ENCODE measurements around the gene C2CD4D.
A peak's percentile ranks its signal among the peaks of the same experiment; 100 is the strongest.

C2CD4D gene

GRCh38 chr1:151849126-151849525 lies 9.5 kb upstream of the C2CD4D start:
- TF ChIP-seq POLR2AphosphoS5 (IDR thresholded peaks at IDR 0.05; ENCODE audit: low read depth, low read length) (no peak), POLR2A (IDR thresholded peaks at IDR 0.05; ENCODE audit: low read depth, low read length) (no peak), POU2F2 (IDR thresholded peaks at IDR 0.05; ENCODE audit: low read depth, low read length) (no peak), TAF1 (IDR thresholded peaks at IDR 0.05; ENCODE audit: low read depth, low read length) (no peak), PAX5 (IDR thresholded peaks at IDR 0.05; ENCODE audit: insufficient read depth, low read length, severe bottlenecking) (no peak), SPI1 (IDR thresholded peaks at IDR 0.05; ENCODE audit: low read depth, low read length) (no peak)
- FAIRE-seq (no peak), DNase-seq (ENCODE audit: insufficient read length, low spot score) (no peak)

DNA sequence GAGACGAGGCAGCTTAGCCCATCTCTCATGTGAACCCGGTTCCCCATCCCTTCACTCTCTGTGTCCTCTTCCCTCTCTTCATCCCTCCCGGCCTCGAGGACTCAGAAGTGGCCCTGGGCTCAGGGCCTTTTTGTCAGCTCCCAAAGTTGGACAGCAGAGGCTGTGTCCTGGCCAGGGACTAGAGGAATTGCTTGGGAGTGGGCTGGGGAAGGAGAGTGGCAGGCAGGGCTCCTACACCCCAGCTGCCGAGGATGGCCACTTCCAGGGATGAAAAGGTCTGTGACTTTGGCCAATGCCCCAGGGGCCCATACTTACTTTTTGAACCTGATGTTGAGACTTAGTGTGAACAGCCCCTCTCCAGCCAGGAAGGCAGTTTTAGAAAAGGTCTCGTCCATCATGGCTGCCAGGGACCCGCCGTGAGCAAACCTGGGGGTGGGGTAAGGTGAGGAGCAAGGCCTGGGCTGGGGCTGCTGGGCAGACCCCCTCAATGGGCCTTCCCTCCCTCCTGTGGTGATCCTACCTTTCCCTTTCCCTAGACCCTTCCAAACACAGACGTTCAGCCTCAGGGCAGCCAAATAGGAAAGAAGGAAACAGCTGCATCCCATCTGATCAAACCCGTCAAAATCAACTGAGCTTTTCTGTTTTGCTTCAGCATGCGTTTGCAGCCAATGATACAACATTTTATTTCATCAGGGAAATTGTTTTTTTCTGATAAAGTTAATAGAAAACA lies 8.4 kb upstream of the C2CD4D start:
- DNase-seq (ENCODE audit: insufficient read length, low spot score): no peak
- no peak for FAIRE-seq
- no peak for TF ChIP-seq SPI1 (IDR thresholded peaks at IDR 0.05; ENCODE audit: low read depth, low read length)
- TF ChIP-seq POLR2A (IDR thresholded peaks at IDR 0.05; ENCODE audit: low read depth, low read length): no peak
- TF ChIP-seq POLR2AphosphoS5 (IDR thresholded peaks at IDR 0.05; ENCODE audit: low read depth, low read length): no peak
- no peak for TF ChIP-seq PAX5 (IDR thresholded peaks at IDR 0.05; ENCODE audit: insufficient read depth, low read length, severe bottlenecking)

DNA sequence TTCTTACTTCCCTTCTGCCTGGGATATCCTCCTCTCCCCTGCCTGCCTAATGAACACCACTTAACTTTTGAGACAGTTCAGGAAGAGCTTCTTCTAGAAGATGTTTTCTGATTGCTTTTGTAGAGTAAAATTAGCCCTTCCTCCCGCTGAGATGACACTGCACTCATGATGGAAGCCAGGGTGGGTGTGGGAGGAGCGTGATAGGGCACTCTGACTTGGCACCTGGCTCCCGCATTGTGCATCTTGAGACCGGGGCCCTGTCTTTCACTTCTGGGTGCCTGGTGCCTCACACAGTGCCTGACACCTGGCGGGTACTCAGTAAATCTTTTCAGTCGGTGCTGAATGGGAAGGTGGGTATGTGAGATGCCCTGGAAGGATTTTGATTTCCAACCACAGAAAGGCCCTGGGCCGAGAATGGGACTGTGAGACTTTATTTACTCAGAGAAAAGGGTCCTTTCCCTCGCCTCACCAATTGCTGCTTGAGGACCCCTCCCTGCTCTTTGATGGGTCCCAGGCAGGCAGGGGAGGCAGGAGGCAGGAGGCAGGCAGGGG lies 7.1 kb upstream of the C2CD4D start:
- TF ChIP-seq PAX5 (IDR thresholded peaks at IDR 0.05; ENCODE audit: insufficient read depth, low read length, severe bottlenecking) (no peak), TAF1 (IDR thresholded peaks at IDR 0.05; ENCODE audit: low read depth, low read length) (no peak), POLR2A (IDR thresholded peaks at IDR 0.05; ENCODE audit: low read depth, low read length) (no peak), POU2F2 (IDR thresholded peaks at IDR 0.05; ENCODE audit: low read depth, low read length) (no peak), SPI1 (IDR thresholded peaks at IDR 0.05; ENCODE audit: low read depth, low read length) (no peak), POLR2AphosphoS5 (IDR thresholded peaks at IDR 0.05; ENCODE audit: low read depth, low read length) (no peak)
- DNase-seq (ENCODE audit: insufficient read length, low spot score) (no peak), FAIRE-seq (no peak)

GRCh38 chr1:151846062-151846568 lies 6.5 kb upstream of the C2CD4D start:
- DNase-seq (ENCODE audit: insufficient read length, low spot score) (no peak), FAIRE-seq (no peak)
- TF ChIP-seq SPI1 (IDR thresholded peaks at IDR 0.05; ENCODE audit: low read depth, low read length) (0 out of 2 replicates have a peak, but pooled peaks have one; percentile 18), TAF1 (IDR thresholded peaks at IDR 0.05; ENCODE audit: low read depth, low read length) (no peak), POLR2AphosphoS5 (IDR thresholded peaks at IDR 0.05; ENCODE audit: low read depth, low read length) (no peak), POU2F2 (IDR thresholded peaks at IDR 0.05; ENCODE audit: low read depth, low read length) (no peak)

- TF ChIP-seq POLR2A (IDR thresholded peaks at IDR 0.05; ENCODE audit: low read depth, low read length): no peak
- peak; percentile 67 for TF ChIP-seq SPI1 (IDR thresholded peaks at IDR 0.05; ENCODE audit: low read depth, low read length)
- DNase-seq (ENCODE audit: insufficient read length, low spot score): no peak
- FAIRE-seq: no peak
These were observed 3.8 kb upstream of the C2CD4D start for GRCh38 chr1:151843398-151843797.

DNA sequence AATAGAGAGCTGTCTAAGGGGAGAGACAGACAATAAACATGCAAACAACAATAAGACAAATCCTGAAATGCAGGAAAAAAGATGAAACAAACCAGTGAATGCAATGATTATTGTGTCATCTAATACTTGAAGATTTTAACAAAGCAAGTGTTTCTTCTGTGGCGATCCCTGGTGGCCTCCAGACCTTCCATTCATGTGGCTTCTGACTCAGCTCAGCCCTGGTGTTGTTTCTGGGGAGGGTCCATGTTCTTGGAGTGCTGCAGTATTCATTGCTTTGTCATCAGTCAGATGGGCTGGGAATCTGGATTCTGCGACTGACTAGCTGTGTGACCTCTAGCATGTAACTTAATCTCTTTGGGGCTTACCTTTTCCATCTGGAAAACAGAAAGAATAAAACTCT lies 1.5 kb upstream of the C2CD4D start:
- FAIRE-seq (no peak), DNase-seq (ENCODE audit: insufficient read length, low spot score) (no peak)
- TF ChIP-seq SPI1 (IDR thresholded peaks at IDR 0.05; ENCODE audit: low read depth, low read length) (no peak), POLR2A (IDR thresholded peaks at IDR 0.05; ENCODE audit: low read depth, low read length) (no peak), TAF1 (IDR thresholded peaks at IDR 0.05; ENCODE audit: low read depth, low read length) (no peak), POLR2AphosphoS5 (IDR thresholded peaks at IDR 0.05; ENCODE audit: low read depth, low read length) (no peak), PAX5 (IDR thresholded peaks at IDR 0.05; ENCODE audit: insufficient read depth, low read length, severe bottlenecking) (no peak), POU2F2 (IDR thresholded peaks at IDR 0.05; ENCODE audit: low read depth, low read length) (no peak)

DNA sequence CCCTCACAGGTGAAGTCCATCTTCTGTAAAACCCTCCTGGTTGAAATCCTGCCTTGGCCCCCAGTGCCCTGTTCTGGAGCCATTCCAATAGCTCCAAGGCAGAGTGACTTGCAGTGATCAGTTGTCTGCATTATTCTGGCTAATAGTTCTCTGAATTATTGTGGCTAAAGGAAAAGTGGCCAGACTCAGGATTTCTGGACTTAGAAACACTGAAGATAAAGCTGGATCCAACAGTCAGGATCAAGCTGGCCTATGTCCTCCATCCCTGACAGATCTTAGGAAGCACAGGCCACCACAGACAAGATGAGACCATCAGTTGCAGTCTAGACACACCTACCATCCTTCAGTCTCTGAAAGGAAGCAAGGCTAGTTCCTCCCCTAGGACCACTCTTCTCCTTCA lies 801 bp upstream of the C2CD4D start:
- FAIRE-seq: no peak
- no peak for DNase-seq (ENCODE audit: insufficient read length, low spot score)
- no peak for TF ChIP-seq POLR2A (IDR thresholded peaks at IDR 0.05; ENCODE audit: low read depth, low read length)
- no peak for TF ChIP-seq SPI1 (IDR thresholded peaks at IDR 0.05; ENCODE audit: low read depth, low read length)
- no peak for TF ChIP-seq TAF1 (IDR thresholded peaks at IDR 0.05; ENCODE audit: low read depth, low read length)
- TF ChIP-seq POU2F2 (IDR thresholded peaks at IDR 0.05; ENCODE audit: low read depth, low read length): no peak
- no peak for TF ChIP-seq PAX5 (IDR thresholded peaks at IDR 0.05; ENCODE audit: insufficient read depth, low read length, severe bottlenecking)

DNA sequence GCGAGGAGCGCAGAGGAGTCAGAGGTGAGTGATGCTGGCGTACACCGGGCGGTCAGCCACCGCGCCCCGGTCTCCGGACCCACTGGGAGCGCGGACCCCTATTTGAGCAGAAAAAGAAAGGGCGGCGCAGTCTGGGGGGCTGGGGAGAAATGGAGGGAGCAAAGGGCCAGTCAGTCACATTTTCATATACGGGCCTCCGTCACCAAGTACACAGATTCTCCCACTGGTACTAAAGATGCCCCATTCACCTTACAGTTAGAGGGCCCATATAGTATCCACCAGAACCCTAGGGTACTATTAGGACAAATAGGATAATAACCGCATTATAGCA lies 573 bp downstream of the C2CD4D start:
- DNase-seq (ENCODE audit: insufficient read length, low spot score) (no peak), FAIRE-seq (no peak)
- no peak for TF ChIP-seq POLR2AphosphoS5 (IDR thresholded peaks at IDR 0.05; ENCODE audit: low read depth, low read length)
- TF ChIP-seq PAX5 (IDR thresholded peaks at IDR 0.05; ENCODE audit: insufficient read depth, low read length, severe bottlenecking): no peak
- TF ChIP-seq TAF1 (IDR thresholded peaks at IDR 0.05; ENCODE audit: low read depth, low read length): no peak
- TF ChIP-seq POLR2A (IDR thresholded peaks at IDR 0.05; ENCODE audit: low read depth, low read length): no peak
- TF ChIP-seq SPI1 (IDR thresholded peaks at IDR 0.05; ENCODE audit: low read depth, low read length): no peak
- no peak for TF ChIP-seq POU2F2 (IDR thresholded peaks at IDR 0.05; ENCODE audit: low read depth, low read length)

GRCh38 chr1:151838222-151839081 lies 1.2 kb downstream of the C2CD4D start:
- peak; percentile 53 for DNase-seq (ENCODE audit: insufficient read length, low spot score)
- TF ChIP-seq POLR2A (IDR thresholded peaks at IDR 0.05; ENCODE audit: low read depth, low read length) (no peak), SPI1 (IDR thresholded peaks at IDR 0.05; ENCODE audit: low read depth, low read length) (no peak), POLR2AphosphoS5 (IDR thresholded peaks at IDR 0.05; ENCODE audit: low read depth, low read length) (no peak), PAX5 (IDR thresholded peaks at IDR 0.05; ENCODE audit: insufficient read depth, low read length, severe bottlenecking) (no peak), TAF1 (IDR thresholded peaks at IDR 0.05; ENCODE audit: low read depth, low read length) (no peak), POU2F2 (IDR thresholded peaks at IDR 0.05; ENCODE audit: low read depth, low read length) (no peak)
- FAIRE-seq: peak; percentile 69
